Thymus (tissue), 14 donors: Measurements from ENCODE around the gene PTPA. TPM values are rescaled to one million over a fixed set of nuclear protein-coding genes. Genes with fewer than 3 reads are reported as not detected.
A peak's percentile ranks its signal among the peaks of the same experiment; 100 is the strongest.

Experiments used
- DNase-seq, 9 donors: peaks; one replicate each; pipeline ENCODE4 v3.0.0-alpha.2; 2013; ENCODE audit warnings: low spot score in 9 of 9, low read depth in 6 of 9, missing footprints in 1 of 9
- H3K27ac ChIP-seq, 2 donors: one replicate each; pipeline ENCODE4 v1.5.1; 2013; ENCODE audit warnings: control low read depth in 1 of 2, low read depth in 1 of 2, low read length in 1 of 2, mild to moderate bottlenecking in 1 of 2, moderate library complexity in 1 of 2
- H3K27me3 ChIP-seq, 2 donors: one replicate each; pipeline ENCODE4 v1.5.1; 2013; ENCODE audit warnings: low read length in 1 of 2; ENCODE audit not compliant: control insufficient read depth in 2 of 2, insufficient read depth in 1 of 2
- H3K36me3 ChIP-seq, 2 donors: one replicate each; pipeline ENCODE4 v1.5.1; 2013; ENCODE audit warnings: low read length in 1 of 2, mild to moderate bottlenecking in 1 of 2, moderate library complexity in 1 of 2; ENCODE audit not compliant: control insufficient read depth in 2 of 2, insufficient read depth in 2 of 2
- H3K4me1 ChIP-seq, 2 donors: one replicate each; pipeline ENCODE4 v1.5.1; 2013; ENCODE audit warnings: low read length in 2 of 2; ENCODE audit not compliant: control insufficient read depth in 2 of 2, insufficient read depth in 2 of 2
- H3K4me3 ChIP-seq, 2 donors: one replicate each; pipeline ENCODE4 v1.5.1; 2013; ENCODE audit warnings: low read length in 2 of 2, control low read depth in 1 of 2, mild to moderate bottlenecking in 1 of 2
- H3K9me3 ChIP-seq, 2 donors: one replicate each; pipeline ENCODE4 v1.5.1; 2013; ENCODE audit warnings: low read length in 1 of 2, mild to moderate bottlenecking in 1 of 2; ENCODE audit not compliant: control insufficient read depth in 2 of 2, insufficient read depth in 1 of 2
- WGBS: extraction: QIAGEN DNeasy Blood & Tissue Kit; methylation state at CpG from one replicate; pipeline ENCODE4 v1.1.7; 2013; 5-methylcytosine and 5-hydroxymethylcytosine counted together
- long read RNA-seq, 10 donors: transcript quantifications; one replicate each; lab custom pipeline, GENCODE V29; 2026
- polyA plus RNA-seq: library from polyadenylated mRNA; stranded (reverse); fragments of 200-250 nt; gene quantifications from one replicate; pipeline ENCODE4 v1.2.3, GENCODE V29; 2013
- total RNA-seq: library from RNA; stranded (reverse); fragments of 120-200 nt; gene quantifications from one replicate; pipeline ENCODE4 v1.2.4, GENCODE V29; 2013
- donor health status: healthy.

Gene PTPA
- total RNA-seq (68.3 TPM), polyA plus RNA-seq (70.1 TPM)
- long read RNA-seq, donor 1, partial matches to known transcripts, result 0 of 1 reads
- long read RNA-seq, donor 1, other reads (novel, unspliced or antisense), result 0 of 1 reads
- long read RNA-seq, donor 2, result 0 reads
- long read RNA-seq, donor 3, transcript PTPA-207 (10 exons, 2,737 nt), result major isoform, 17 of 33 reads
- long read RNA-seq, donor 3, transcript PTPA-210 (3 exons, 1,153 nt), result minor isoform, 6 of 33 reads
- long read RNA-seq, donor 3, partial matches to known transcripts, result 0 of 33 reads
- long read RNA-seq, donor 3, other reads (novel, unspliced or antisense), result 0 of 33 reads
- long read RNA-seq, donor 4, transcript PTPA-207 (10 exons, 2,737 nt), result major isoform, 5 of 11 reads
- long read RNA-seq, donor 4, partial matches to known transcripts, result 0 of 11 reads
- long read RNA-seq, donor 4, other reads (novel, unspliced or antisense), result 0 of 11 reads
- long read RNA-seq, donor 5, transcript PTPA-207 (10 exons, 2,737 nt), result major isoform, 28 of 49 reads
- long read RNA-seq, donor 5, transcript PTPA-214 (3 exons, 988 nt), result minor isoform, 9 of 49 reads
- long read RNA-seq, donor 5, transcript PTPA-210 (3 exons, 1,153 nt), result minor isoform, 7 of 49 reads
- long read RNA-seq, donor 5, partial matches to known transcripts, result 0 of 49 reads
- long read RNA-seq, donor 5, other reads (novel, unspliced or antisense), result 0 of 49 reads
- long read RNA-seq, donor 6, transcript PTPA-207 (10 exons, 2,737 nt), result major isoform, 14 of 22 reads
- long read RNA-seq, donor 6, transcript PTPA-210 (3 exons, 1,153 nt), result minor isoform, 6 of 22 reads
- long read RNA-seq, donor 6, partial matches to known transcripts, result 0 of 22 reads
- long read RNA-seq, donor 6, other reads (novel, unspliced or antisense), result 0 of 22 reads
- long read RNA-seq, donor 7, transcript PTPA-207 (10 exons, 2,737 nt), result major isoform, 7 of 12 reads
- long read RNA-seq, donor 7, partial matches to known transcripts, result 0 of 12 reads
- long read RNA-seq, donor 7, other reads (novel, unspliced or antisense), result 0 of 12 reads
- long read RNA-seq, donor 8, partial matches to known transcripts, result 0 of 6 reads
- long read RNA-seq, donor 8, other reads (novel, unspliced or antisense), result 0 of 6 reads
- long read RNA-seq, donor 9, transcript PTPA-207 (10 exons, 2,737 nt), result major isoform, 9 of 13 reads
- long read RNA-seq, donor 9, partial matches to known transcripts, result 0 of 13 reads
- long read RNA-seq, donor 9, other reads (novel, unspliced or antisense), result 0 of 13 reads
- long read RNA-seq, donor 10, transcript PTPA-207 (10 exons, 2,737 nt), result major isoform, 13 of 24 reads
- long read RNA-seq, donor 10, partial matches to known transcripts, result 0 of 24 reads
- long read RNA-seq, donor 10, other reads (novel, unspliced or antisense), result 0 of 24 reads

DNA sequence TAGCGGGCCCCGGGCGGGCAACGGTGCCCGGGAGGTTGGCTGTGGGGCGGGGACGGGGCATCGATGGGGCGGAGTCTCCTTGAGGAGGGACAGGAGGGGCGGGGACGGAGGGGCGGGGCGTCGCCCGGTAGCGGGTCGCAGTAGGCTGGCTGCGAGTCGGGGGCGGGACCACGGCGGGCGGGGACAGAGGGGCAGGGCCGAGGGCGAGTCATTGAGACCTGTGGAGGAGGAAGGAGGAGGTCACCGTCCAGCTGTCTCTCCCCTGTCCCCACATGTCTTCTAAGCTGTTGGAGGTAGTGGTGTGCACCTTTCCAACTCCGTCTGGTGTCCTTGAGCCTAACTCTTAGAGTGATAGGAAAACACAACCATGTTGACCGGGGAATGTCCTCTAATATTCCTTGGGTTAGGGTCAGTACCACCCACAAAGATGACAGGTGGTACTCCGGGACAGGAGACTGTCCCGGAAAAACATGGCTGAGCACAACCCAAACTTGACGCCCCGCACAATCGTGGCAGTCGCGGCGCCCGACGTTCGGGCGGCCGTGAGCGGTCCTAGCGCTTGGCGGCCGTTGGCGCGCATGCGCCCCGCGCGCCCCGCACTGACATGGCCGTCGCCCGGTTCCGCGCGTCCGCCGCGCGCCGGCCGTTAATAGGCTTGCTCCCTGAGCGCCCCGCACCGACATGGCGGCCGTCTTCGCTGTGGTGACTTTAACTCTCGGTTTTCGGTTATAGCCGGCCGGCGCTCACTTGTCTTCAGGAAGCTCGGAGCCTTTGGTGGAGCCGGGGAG lies at the start of gene PTPA, which contains the start of gene CRAT:
Gene PTPA, plus strand, starts transcription at position 676 of the 788 bp plus-strand sequence. CDS start 186 bp downstream, outside the sequence.
Gene CRAT, minus strand, starts transcription at position 54 of the 788 bp plus-strand sequence. CDS start 284 bp downstream, outside the sequence.
- peaks cover 19 to 33% of the 10 kb centered on the region in 2 donors for H3K4me1 ChIP-seq
- H3K27me3 ChIP-seq, result peaks cover 2 to 11% of the 10 kb centered on the region in 2 donors
- no peaks in the 10 kb centered on the region for H3K9me3 ChIP-seq
- peak within 1 kb of the TSS; percentile 95 to 96 for H3K27ac ChIP-seq
- H3K36me3 ChIP-seq, result peaks cover 0 to 4% of the 10 kb centered on the region in 2 donors
- DNase-seq, result peak; percentile 76 to 93 (median 86)
- under 1% methylated on average over 77 of the region's 77 CpGs for WGBS
- H3K4me3 ChIP-seq, result peak within 1 kb of the TSS; percentile 82 to 88

DNA sequence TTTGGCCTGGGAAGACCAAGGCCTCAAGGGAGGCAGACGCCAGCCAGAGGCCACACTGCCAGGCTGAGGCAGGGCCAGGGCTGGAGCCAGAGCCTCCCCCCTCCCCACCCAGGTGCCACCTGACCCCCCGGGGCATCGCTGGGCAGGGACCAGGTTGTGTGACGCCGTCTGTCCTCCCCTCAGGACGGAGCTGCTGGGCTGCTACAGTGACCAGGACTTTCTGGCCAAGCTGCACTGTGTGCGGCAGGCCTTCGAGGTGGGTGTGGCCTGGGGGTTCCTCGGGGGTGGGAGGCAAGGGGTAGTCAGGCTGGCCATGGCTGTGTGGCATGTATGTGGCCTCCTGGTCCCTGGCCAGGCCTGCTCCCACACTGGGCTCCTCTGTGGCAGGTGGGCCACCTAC lies 48.2 kb upstream of the PTPA start:
- WGBS, result 99% methylated on average over 9 of the region's 9 CpGs
- peaks cover 5 to 6% of the 10 kb centered on the region in 2 donors for H3K4me1 ChIP-seq
- H3K4me3 ChIP-seq, result no peak overlapping the region
- DNase-seq, result no peak
- peaks cover 0 to 8% of the 10 kb centered on the region in 2 donors for H3K9me3 ChIP-seq
- peaks cover 65 to 67% of the 10 kb centered on the region in 2 donors for H3K36me3 ChIP-seq
- H3K27ac ChIP-seq, result no peak overlapping the region
- no peaks in the 10 kb centered on the region for H3K27me3 ChIP-seq

DNA sequence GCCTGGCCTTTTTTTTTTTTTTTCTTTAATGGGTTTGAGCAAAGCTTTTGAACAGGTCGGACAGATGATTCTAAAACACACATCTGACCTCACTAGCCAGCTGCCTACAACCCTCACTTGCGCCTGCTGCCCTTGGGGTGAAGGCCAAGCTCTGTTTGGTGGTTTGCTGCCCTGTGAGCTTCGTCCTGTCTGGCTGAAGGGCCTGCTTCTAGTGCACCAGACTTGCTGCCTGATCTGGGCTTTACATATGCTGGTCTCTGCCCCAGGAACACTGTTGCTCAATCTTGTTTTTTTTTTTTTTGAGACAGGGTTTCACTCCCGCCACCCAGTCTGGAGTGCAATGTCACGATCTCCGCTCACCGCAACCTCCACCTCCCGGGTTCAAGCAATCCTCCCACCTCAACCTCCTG lies 46.7 kb upstream of the PTPA start:
- H3K9me3 ChIP-seq, result peaks cover 0 to 7% of the 10 kb centered on the region in 2 donors
- DNase-seq, result no peak
- H3K27ac ChIP-seq, result no peak overlapping the region
- no peak overlapping the region for H3K4me3 ChIP-seq
- peaks cover 60 to 61% of the 10 kb centered on the region in 2 donors for H3K36me3 ChIP-seq
- H3K4me1 ChIP-seq, result peaks cover 18 to 20% of the 10 kb centered on the region in 2 donors
- no peaks in the 10 kb centered on the region for H3K27me3 ChIP-seq
- WGBS, result 97% methylated on average over 8 of the region's 8 CpGs

DNA sequence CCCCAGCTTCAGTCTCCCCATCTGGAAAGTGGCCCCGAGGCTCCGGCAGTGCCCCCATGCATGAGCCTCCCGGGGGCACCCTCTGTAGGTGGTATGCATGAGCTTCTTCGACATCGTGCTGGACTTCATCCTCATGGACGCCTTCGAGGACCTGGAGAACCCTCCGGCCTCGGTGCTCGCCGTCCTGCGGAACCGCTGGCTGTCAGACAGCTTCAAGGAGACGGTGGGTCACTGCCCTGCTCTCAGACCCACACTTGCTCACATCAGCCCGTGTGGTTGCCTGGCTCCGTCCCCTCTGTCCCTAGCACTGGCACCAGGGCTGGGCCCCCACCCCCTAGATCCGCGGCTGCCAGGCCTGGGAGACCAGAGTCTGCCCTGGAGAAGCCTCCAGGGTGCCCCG lies 43.1 kb upstream of the PTPA start:
- DNase-seq, result no peak
- H3K36me3 ChIP-seq, result peaks cover 46 to 47% of the 10 kb centered on the region in 2 donors
- H3K4me3 ChIP-seq, result no peak overlapping the region
- WGBS, result 94% methylated on average over 19 of the region's 19 CpGs
- H3K27me3 ChIP-seq, result no peaks in the 10 kb centered on the region
- peak overlapping the region in 1 of 2 donors; percentile 84 for H3K27ac ChIP-seq
- peaks cover 0 to 9% of the 10 kb centered on the region in 2 donors for H3K9me3 ChIP-seq
- H3K4me1 ChIP-seq, result peaks cover 38 to 52% of the 10 kb centered on the region in 2 donors

DNA sequence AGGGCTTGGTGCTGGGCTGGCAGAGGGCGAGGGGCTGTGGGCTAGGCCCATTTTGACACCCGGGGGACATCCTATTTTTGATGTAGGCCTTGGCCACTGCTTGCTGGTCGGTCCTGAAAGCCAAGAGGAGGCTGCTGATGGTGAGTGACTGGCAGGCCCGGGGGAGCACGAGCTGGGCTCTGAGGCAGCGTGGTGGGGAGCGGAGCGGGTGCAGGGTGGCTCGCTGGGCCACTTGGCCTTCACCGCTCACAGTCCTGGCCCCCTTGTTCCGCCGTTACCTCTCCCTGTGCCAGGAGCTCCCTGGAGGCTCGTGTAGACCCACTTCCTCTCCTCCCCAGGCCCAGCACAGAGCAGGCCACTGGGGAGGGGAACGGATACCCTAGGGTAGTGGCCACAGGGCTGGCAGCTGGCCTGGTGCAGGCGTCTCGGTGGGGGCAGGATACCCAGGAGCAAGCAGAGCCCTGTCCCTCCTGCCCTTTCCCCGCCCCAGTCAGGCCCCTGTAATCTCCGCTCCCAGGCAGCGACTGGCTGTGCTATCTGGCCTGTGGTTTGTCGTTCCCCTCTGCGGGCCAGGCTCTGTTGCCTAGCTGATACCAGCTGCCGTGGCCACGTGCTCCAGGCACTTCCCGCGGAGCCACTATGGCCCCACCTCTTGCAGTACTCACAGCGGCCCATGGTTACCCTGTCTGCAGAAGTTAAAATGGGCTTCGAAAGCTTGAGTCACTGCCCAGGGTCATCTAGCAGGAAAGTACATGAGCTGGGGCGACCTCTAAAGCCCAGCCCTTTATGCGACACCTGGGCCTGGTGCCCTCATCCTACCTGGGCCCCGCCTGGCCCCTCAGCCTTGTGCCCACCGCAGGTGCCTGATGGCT lies 42.0 kb upstream of the PTPA start:
- DNase-seq, result peak in 7 of 9 donors; percentile 42 to 85 (median 58)
- 28% methylated on average over 31 of the region's 31 CpGs for WGBS

DNA sequence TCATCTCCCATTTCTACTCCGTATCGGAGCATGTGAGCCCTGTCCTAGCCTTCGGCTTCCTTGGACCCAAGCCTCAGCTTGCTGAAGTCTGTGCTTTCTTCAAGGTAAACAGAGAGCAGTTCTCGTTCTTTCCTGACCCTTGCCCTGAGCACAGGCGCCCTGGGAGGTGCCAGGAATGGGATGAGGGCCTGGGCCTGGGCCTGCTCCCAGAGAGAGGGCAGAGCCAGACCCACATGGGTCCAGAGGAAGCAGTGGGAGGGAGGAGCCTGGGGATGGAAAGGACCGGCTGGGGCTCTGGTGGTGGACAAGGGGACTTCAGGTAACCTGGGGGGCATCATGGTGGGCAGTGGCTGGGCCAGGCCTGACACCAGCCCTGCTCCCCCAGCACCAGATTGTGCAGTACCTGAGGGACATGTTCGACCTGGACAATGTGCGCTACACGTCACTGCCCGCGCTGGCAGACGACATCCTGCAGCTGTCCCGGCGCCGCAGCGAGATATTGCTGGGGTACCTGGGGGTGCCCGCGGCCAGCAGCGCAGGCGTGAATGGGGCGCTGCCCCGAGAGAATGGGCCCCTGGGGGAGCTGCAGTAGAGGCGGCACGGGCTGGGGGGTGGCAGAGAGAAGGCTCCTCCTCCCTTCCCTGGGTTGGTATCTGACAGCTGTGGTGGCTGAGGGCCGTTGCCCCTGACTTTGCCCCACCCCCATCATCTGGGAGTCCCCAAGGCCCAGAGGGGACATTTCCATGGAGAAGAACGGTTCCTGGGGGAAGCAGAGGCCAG lies 41.2 kb upstream of the PTPA start:
- peaks cover 38 to 54% of the 10 kb centered on the region in 2 donors for H3K4me1 ChIP-seq
- peak in 4 of 9 donors; percentile 17 to 64 (median 38) for DNase-seq
- 83% methylated on average over 26 of the region's 26 CpGs for WGBS
- H3K4me3 ChIP-seq, result no peak overlapping the region
- H3K9me3 ChIP-seq, result peaks cover 0 to 9% of the 10 kb centered on the region in 2 donors
- H3K36me3 ChIP-seq, result peaks cover 31 to 33% of the 10 kb centered on the region in 2 donors
- H3K27me3 ChIP-seq, result no peaks in the 10 kb centered on the region
- H3K27ac ChIP-seq, result peak overlapping the region; percentile 84

More for the DNA sequence above, 42.0 kb upstream of the PTPA start:
- Histone ChIP-seq H3K9me3 (peaks cover 0 to 9% of the 10 kb centered on the region in 2 donors), H3K27me3 (no peaks in the 10 kb centered on the region), H3K27ac (peak overlapping the region; percentile 84), H3K4me3 (no peak overlapping the region), H3K36me3 (peaks cover 37 to 38% of the 10 kb centered on the region in 2 donors), H3K4me1 (peaks cover 38 to 54% of the 10 kb centered on the region in 2 donors)
